ENCODE measurements around the gene DAD1. TPM values are rescaled to one million over a fixed set of nuclear protein-coding genes. Genes with fewer than 3 reads are reported as not detected.

The DAD1 gene
- total and polyA plus RNA-seq, 9 donors: 116 to 179 (median 143) TPM

DNA sequence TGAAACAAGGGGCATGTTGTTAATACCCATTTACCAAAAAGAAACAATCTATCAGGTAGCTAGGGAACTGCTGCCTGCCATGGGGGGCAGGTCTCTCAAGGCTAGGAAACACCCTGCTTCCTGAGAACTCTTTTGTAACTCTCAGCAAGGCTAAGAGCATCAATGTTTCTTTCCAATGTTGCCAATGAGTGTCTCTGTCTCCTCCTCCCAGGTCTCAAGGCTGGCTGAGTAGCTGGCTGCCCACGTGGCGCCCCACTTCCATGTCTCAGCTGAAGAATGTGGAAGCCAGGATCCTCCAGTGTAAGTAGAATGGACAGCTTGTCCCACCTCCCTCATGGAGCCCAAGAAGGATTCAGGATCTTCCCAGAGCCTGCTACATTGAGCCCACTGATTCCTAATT lies 12.4 kb upstream of the DAD1 start:
- peaks cover 42% of the 10 kb centered on the region for H3K36me3 ChIP-seq (ENCODE audit: control insufficient read depth, insufficient read depth, low read length)
- 100% methylated on average over 1 of the region's 2 CpGs for WGBS (ENCODE audit: insufficient coverage)
- H3K27ac ChIP-seq (ENCODE audit: low read length): no peak overlapping the region

GRCh38 chr14:22600027-22600426 lies 11.0 kb upstream of the DAD1 start:
- Histone ChIP-seq H3K36me3 (ENCODE audit: control insufficient read depth, insufficient read depth, low read length) (peaks cover 29% of the 10 kb centered on the region), H3K4me1 (ENCODE audit: control insufficient read depth, insufficient read depth, low read length) (peaks cover 12% of the 10 kb centered on the region), H3K27ac (ENCODE audit: low read length) (no peak overlapping the region), H3K4me3 (ENCODE audit: low read length) (no peak overlapping the region), H3K9me3 (replicated peaks; ENCODE audit: control insufficient read depth, low read depth, low read length) (no peaks in the 10 kb centered on the region), H3K27me3 (ENCODE audit: control insufficient read depth, insufficient read depth, low read length) (peaks cover 4% of the 10 kb centered on the region)
- no peak for DNase-seq

More for the DNA sequence above, 12.4 kb upstream of the DAD1 start:
- H3K27me3 ChIP-seq (ENCODE audit: control insufficient read depth, insufficient read depth, low read length): no peaks in the 10 kb centered on the region
- H3K4me3 ChIP-seq (ENCODE audit: low read length): no peak overlapping the region
- no peak for DNase-seq
- no peaks in the 10 kb centered on the region for H3K9me3 ChIP-seq (replicated peaks; ENCODE audit: control insufficient read depth, low read depth, low read length)
- peaks cover 12% of the 10 kb centered on the region for H3K4me1 ChIP-seq (ENCODE audit: control insufficient read depth, insufficient read depth, low read length)

DNA sequence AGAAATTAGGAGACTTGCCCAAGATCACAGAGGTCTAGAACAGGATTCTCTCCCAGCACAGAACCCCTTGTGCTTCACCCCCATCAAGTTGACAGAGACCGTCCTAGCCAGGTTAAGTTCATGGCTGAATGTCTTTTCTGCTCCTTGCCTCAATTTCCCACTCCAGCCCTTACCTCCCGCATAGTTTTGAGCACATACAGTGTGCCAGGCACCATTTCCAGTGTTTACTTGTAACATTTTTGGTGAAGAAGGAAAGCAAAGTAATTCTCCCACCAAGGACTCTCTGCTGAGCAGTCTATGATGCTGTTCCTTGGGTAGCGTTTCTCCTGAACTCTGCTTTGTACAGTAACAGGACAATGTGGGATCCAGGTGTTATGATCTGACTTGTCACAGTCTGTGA lies 10.3 kb upstream of the DAD1 start:
- H3K4me3 ChIP-seq (ENCODE audit: low read length): peak overlapping the region; percentile 1
- no peak overlapping the region for H3K27ac ChIP-seq (ENCODE audit: low read length)
- no peaks in the 10 kb centered on the region for H3K9me3 ChIP-seq (replicated peaks; ENCODE audit: control insufficient read depth, low read depth, low read length)
- H3K4me1 ChIP-seq (ENCODE audit: control insufficient read depth, insufficient read depth, low read length): peaks cover 12% of the 10 kb centered on the region
- H3K36me3 ChIP-seq (ENCODE audit: control insufficient read depth, insufficient read depth, low read length): peaks cover 23% of the 10 kb centered on the region
- no CpG with 5 or more reads among the region's 3 CpGs for WGBS (ENCODE audit: insufficient coverage)
- DNase-seq: no peak
- H3K27me3 ChIP-seq (ENCODE audit: control insufficient read depth, insufficient read depth, low read length): peaks cover 4% of the 10 kb centered on the region

- Histone ChIP-seq H3K4me1 (ENCODE audit: control insufficient read depth, insufficient read depth, low read length) (peaks cover 12% of the 10 kb centered on the region), H3K27me3 (ENCODE audit: control insufficient read depth, insufficient read depth, low read length) (peaks cover 8% of the 10 kb centered on the region), H3K27ac (ENCODE audit: low read length) (no peak overlapping the region), H3K9me3 (replicated peaks; ENCODE audit: control insufficient read depth, low read depth, low read length) (no peaks in the 10 kb centered on the region), H3K36me3 (ENCODE audit: control insufficient read depth, insufficient read depth, low read length) (peaks cover 22% of the 10 kb centered on the region), H3K4me3 (ENCODE audit: low read length) (peak overlapping the region; percentile 74)
- 11% methylated on average over 1 of the region's 5 CpGs for WGBS (ENCODE audit: insufficient coverage)
- DNase-seq: peak; percentile 44
These were observed 9.8 kb upstream of the DAD1 start for GRCh38 chr14:22598896-22599244.

DNA sequence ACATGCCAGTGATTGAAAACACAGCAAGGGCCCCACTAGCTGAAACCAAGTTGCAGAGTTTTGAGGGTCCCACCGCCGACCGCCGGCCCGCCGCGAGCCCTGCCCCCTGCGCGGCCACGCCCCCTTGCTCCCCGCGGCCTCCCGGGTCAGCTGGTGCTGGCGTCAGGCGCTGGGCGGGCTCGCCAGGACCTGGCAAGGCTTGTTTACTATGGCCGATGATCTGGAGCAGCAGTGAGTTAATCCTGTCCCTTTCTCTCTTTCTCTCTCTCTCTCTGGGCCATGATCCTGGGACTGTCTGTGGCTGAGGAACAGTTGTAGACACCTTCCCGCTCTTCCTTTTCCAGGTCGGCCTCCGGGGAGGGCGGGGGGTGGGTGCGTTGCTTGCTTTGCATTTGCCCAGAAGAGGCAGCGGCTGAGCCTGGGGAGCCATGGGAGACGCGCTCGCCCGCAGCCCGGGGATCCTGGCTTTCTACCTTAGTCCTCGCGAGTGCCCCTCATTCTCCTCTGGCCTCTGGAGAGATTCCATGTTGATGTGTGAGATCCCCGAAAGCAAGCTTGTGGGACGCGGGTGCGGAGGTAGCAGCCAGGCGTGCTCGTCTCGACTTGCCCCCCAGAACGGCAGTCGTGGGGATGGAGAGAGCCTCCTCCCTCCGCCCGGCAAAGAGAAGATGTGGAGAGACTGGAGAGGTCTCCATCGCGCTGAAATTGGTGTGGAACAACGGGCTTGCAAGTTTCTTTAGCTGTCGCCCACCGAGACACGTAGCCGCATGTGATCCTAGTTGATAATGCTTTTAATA lies 9.3 kb upstream of the DAD1 start, which contains the start of gene ABHD4:
Gene ABHD4 (plus strand): TSS at position 202 of the 797 bp plus-strand sequence. CDS start 7 bp downstream, at position 209.
- WGBS (ENCODE audit: insufficient coverage): under 1% methylated on average over 29 of the region's 49 CpGs
- H3K27ac ChIP-seq (ENCODE audit: low read length): peak within 1 kb of the TSS; percentile 85

GRCh38 chr14:22597771-22598098 lies 8.7 kb upstream of the DAD1 start:
- Histone ChIP-seq H3K36me3 (ENCODE audit: control insufficient read depth, insufficient read depth, low read length) (peaks cover 12% of the 10 kb centered on the region), H3K4me1 (ENCODE audit: control insufficient read depth, insufficient read depth, low read length) (peaks cover 12% of the 10 kb centered on the region), H3K9me3 (replicated peaks; ENCODE audit: control insufficient read depth, low read depth, low read length) (no peaks in the 10 kb centered on the region), H3K27ac (ENCODE audit: low read length) (peak overlapping the region; percentile 49), H3K27me3 (ENCODE audit: control insufficient read depth, insufficient read depth, low read length) (peaks cover 15% of the 10 kb centered on the region), H3K4me3 (ENCODE audit: low read length) (peak overlapping the region; percentile 74)
- no peak for DNase-seq
- WGBS (ENCODE audit: insufficient coverage): 2% methylated on average over 6 of the region's 9 CpGs

More for the DNA sequence above, 9.3 kb upstream of the DAD1 start, which contains the start of gene ABHD4:
- peak; percentile 88 for DNase-seq
- Histone ChIP-seq H3K36me3 (ENCODE audit: control insufficient read depth, insufficient read depth, low read length) (peaks cover 17% of the 10 kb centered on the region), H3K4me1 (ENCODE audit: control insufficient read depth, insufficient read depth, low read length) (peaks cover 12% of the 10 kb centered on the region), H3K27me3 (ENCODE audit: control insufficient read depth, insufficient read depth, low read length) (peaks cover 11% of the 10 kb centered on the region), H3K4me3 (ENCODE audit: low read length) (peak within 1 kb of the TSS; percentile 74), H3K9me3 (replicated peaks; ENCODE audit: control insufficient read depth, low read depth, low read length) (no peaks in the 10 kb centered on the region)

GRCh38 chr14:22597265-22597664 lies 8.2 kb upstream of the DAD1 start:
- no peak for DNase-seq
- peaks cover 15% of the 10 kb centered on the region for H3K27me3 ChIP-seq (ENCODE audit: control insufficient read depth, insufficient read depth, low read length)
- H3K4me3 ChIP-seq (ENCODE audit: low read length): no peak overlapping the region
- no peaks in the 10 kb centered on the region for H3K9me3 ChIP-seq (replicated peaks; ENCODE audit: control insufficient read depth, low read depth, low read length)
- 80% methylated on average over 2 of the region's 6 CpGs for WGBS (ENCODE audit: insufficient coverage)
- peaks cover 12% of the 10 kb centered on the region for H3K4me1 ChIP-seq (ENCODE audit: control insufficient read depth, insufficient read depth, low read length)
- H3K36me3 ChIP-seq (ENCODE audit: control insufficient read depth, insufficient read depth, low read length): peaks cover 8% of the 10 kb centered on the region
- no peak overlapping the region for H3K27ac ChIP-seq (ENCODE audit: low read length)

GRCh38 chr14:22596354-22596879 lies 7.4 kb upstream of the DAD1 start:
- Histone ChIP-seq H3K27ac (ENCODE audit: low read length) (no peak overlapping the region), H3K4me3 (ENCODE audit: low read length) (no peak overlapping the region), H3K9me3 (replicated peaks; ENCODE audit: control insufficient read depth, low read depth, low read length) (no peaks in the 10 kb centered on the region), H3K27me3 (ENCODE audit: control insufficient read depth, insufficient read depth, low read length) (peaks cover 15% of the 10 kb centered on the region), H3K36me3 (ENCODE audit: control insufficient read depth, insufficient read depth, low read length) (peaks cover 1% of the 10 kb centered on the region), H3K4me1 (ENCODE audit: control insufficient read depth, insufficient read depth, low read length) (peaks cover 12% of the 10 kb centered on the region)
- WGBS (ENCODE audit: insufficient coverage): 40% methylated on average over 1 of the region's 3 CpGs
- no peak for DNase-seq

DNA sequence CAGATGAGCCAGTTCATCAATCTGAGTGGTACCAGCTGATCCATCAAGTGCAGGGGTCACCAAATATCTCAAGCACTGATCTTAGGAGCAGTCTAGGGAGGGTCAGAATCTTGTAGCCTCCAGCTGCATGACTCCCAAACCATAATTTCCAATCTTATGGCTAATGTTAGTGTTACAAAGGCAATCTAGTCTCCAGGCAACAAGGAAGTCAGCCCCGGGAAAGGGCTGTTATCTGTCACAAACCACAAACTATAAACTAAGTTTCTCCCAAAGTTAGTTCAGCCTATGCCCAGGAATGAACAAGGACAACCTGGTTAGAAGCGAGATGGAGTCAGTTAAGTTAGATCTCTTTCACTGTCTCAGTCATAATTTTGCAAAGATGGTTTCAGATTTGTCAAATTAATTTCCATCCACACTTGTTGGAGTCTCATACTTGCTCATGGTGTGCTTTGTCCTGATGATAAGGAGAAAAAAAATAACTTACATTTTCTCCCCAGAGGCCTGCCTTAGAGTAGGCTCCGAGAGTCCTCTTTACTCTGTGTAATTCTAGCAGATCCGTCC lies 5.2 kb upstream of the DAD1 start:
- Histone ChIP-seq H3K9me3 (replicated peaks; ENCODE audit: control insufficient read depth, low read depth, low read length) (no peaks in the 10 kb centered on the region), H3K36me3 (ENCODE audit: control insufficient read depth, insufficient read depth, low read length) (no peaks in the 10 kb centered on the region), H3K4me1 (ENCODE audit: control insufficient read depth, insufficient read depth, low read length) (peaks cover 17% of the 10 kb centered on the region), H3K27ac (ENCODE audit: low read length) (no peak overlapping the region), H3K4me3 (ENCODE audit: low read length) (no peak overlapping the region), H3K27me3 (ENCODE audit: control insufficient read depth, insufficient read depth, low read length) (peaks cover 15% of the 10 kb centered on the region)
- DNase-seq: no peak
- WGBS (ENCODE audit: insufficient coverage): no CpG with 5 or more reads among the region's 4 CpGs

GRCh38 chr14:22593601-22594000 lies 4.6 kb upstream of the DAD1 start:
- no peak for DNase-seq
- Histone ChIP-seq H3K27me3 (ENCODE audit: control insufficient read depth, insufficient read depth, low read length) (peaks cover 15% of the 10 kb centered on the region), H3K4me1 (ENCODE audit: control insufficient read depth, insufficient read depth, low read length) (peaks cover 12% of the 10 kb centered on the region), H3K36me3 (ENCODE audit: control insufficient read depth, insufficient read depth, low read length) (no peaks in the 10 kb centered on the region), H3K4me3 (ENCODE audit: low read length) (no peak overlapping the region), H3K9me3 (replicated peaks; ENCODE audit: control insufficient read depth, low read depth, low read length) (no peaks in the 10 kb centered on the region), H3K27ac (ENCODE audit: low read length) (no peak overlapping the region)
- WGBS (ENCODE audit: insufficient coverage): no CpG with 5 or more reads among the region's 2 CpGs

Measured in muscle of leg (tissue), 11 donors.